ENCODE measurements around the gene STX12.
"Not testable (repeated sequence)": the region's sequence is repeated elsewhere in the genome, so short reads cannot be mapped to it uniquely, and the experiment has no call there.

Gene STX12

DNA sequence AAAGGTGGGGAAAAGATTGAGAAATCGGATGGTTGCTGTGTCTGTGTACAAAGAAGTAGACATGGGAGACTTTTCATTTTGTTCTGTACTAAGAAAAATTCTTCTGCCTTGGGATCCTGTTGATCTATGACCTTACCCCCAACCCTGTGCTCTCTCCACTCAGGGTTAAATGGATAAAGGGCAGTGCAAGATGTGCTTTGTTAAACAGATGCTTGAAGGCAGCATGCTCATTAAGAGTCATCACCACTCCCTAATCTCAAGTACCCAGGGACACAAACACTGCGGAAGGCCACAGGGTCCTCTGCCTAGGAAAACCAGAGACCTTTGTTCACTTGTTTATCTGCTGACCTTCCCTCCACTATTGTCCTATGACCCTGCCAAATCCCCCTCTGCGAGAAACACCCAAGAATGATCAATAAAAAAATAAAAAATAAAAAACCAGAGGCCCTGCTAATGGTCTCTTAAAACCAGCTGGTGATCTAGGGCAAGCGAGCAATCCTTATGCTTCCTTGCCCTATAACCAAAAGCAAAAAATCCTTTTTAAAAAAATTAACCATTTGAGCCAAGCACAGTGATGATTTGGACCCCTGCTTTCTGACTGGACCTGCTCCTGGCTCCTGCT, 56.4 kb downstream of the STX12 start:
- not testable (repeated sequence) for DNase-seq (ENCODE audit: low read depth, low spot score)

DNA sequence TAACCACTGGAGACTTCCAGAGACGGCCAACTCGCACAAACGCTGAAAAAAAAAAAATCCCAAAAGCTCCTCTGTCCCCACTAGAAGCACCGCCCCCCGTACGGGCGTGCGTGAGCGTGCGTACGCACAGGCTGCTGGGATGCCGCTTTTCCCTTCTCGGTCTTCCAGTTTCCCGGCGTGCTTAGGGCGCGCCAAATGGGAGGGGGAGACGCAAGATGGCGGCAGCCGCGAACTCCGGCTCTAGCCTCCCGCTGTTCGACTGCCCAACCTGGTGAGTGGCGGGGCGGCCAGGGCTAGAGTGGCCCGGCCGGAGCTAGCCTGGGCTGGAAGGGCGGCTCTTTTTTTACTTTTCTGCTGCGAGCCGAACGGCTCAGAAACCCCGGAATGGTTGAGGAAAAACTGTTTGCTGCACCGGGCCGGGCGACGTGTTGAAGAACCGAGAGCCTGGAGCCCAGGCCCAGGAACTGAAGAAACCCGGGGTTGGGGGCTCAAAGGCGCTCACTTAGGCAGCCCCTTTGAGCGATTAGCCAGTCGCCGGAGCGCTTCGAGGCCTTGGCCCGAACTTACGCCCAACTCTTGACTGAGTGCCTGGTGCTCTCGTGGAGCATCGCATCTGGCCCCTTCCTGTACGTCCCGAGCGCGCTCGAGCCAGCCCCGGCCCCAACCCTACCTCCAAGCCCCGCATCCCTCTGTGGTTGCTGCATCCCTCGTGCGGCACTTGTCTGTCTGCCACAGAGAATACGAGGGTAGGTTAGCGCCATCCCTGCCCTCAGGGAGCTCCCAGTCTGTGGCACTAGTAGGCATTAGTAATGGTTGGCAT, 57.8 kb downstream of the STX12 start, which contains the start of gene PPP1R8:
PPP1R8 (plus strand) TSS at position 162 of the 820 bp plus-strand sequence; CDS start at position 216, 54 bp downstream.
- peak; percentile 98 for DNase-seq (ENCODE audit: low read depth, low spot score)

GRCh38 chr1:27831568-27832410, 58.8 kb downstream of the STX12 start:
- DNase-seq (ENCODE audit: low read depth, low spot score), result peak; percentile 5

- DNase-seq (ENCODE audit: low read depth, low spot score), result no peak
These were observed 59.7 kb downstream of the STX12 start for GRCh38 chr1:27832762-27833161.

GRCh38 chr1:27833470-27833869, 60.5 kb downstream of the STX12 start:
- no peak for DNase-seq (ENCODE audit: low read depth, low spot score)

GRCh38 chr1:27835046-27835445, 62.0 kb downstream of the STX12 start:
- no peak for DNase-seq (ENCODE audit: low read depth, low spot score)

DNA sequence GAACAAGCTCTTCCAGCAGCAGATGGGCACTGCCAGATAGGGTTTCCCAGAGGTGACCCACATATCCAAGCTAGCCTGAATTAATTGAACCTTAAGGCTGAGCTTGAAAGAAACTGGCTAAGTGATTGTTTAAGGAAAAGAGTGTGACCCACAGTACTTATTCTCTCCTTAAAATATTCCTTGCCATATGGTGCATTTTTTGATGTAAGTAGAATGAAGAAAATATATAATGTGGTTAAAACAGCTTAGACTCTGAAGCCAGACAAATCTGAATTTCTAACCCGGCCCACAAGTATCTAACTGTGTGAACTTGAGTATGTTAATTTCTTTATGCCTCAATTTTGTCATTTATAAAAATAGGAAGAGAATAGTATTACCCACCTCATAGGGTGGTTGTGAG, 62.5 kb downstream of the STX12 start:
- no peak for DNase-seq (ENCODE audit: low read depth, low spot score)

DNA sequence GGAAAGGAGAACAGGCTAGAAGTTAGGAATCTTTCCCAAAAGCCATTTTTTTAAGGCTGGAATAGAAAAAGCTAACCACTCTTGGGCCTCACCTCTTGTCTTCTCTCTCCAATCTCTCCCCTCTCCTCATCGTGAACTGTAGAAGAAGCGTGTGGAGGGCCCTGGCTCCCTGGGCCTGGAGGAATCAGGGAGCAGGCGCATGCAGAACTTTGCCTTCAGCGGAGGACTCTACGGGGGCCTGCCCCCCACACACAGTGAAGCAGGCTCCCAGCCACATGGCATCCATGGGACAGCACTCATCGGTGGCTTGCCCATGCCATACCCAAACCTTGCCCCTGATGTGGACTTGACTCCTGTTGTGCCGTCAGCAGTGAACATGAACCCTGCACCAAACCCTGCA, 76.9 kb downstream of the STX12 start:
- DNase-seq (ENCODE audit: low read depth, low spot score), result no peak

- no peak for DNase-seq (ENCODE audit: low read depth, low spot score)
These were observed 82.1 kb downstream of the STX12 start for GRCh38 chr1:27855085-27855484.

GRCh38 chr1:27856561-27857343, 83.7 kb downstream of the STX12 start:
- no peak for DNase-seq (ENCODE audit: low read depth, low spot score)

GRCh38 chr1:27857552-27857951, 84.5 kb downstream of the STX12 start:
- DNase-seq (ENCODE audit: low read depth, low spot score), result not testable (repeated sequence)

GRCh38 chr1:27858072-27858948, 85.3 kb downstream of the STX12 start:
- DNase-seq (ENCODE audit: low read depth, low spot score), result peak; percentile 88

DNA sequence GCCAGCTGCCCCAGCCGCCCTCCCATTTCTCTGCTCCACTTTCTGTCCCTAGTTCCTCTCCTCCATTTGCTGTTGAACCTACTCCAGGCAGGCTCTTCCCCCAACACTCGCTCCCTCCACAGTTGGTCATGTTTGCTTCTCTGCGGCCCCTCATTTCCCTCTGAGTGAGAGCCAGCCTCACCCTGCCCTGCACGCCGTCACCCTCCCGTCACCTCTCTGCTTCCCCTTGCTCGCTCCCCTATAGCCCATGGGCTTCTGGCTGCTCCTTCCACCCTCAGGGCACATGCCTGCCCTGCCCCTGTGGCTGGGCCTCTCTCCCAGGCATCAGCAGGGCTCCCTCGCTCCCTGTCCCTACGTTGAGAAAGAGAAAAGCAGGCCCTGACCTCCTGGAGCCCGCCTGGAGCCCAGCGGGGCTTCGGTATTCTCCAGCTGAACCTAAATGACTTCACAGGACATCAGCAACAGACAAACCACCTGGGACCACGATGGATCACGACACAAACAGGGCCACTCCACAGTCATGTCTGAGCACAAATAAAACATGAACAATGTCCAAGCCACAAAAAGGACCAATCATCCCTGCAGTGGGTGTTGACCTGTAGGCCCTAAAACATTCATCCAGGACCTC, 86.0 kb downstream of the STX12 start:
- peak; percentile 64 for DNase-seq (ENCODE audit: low read depth, low spot score)

DNA sequence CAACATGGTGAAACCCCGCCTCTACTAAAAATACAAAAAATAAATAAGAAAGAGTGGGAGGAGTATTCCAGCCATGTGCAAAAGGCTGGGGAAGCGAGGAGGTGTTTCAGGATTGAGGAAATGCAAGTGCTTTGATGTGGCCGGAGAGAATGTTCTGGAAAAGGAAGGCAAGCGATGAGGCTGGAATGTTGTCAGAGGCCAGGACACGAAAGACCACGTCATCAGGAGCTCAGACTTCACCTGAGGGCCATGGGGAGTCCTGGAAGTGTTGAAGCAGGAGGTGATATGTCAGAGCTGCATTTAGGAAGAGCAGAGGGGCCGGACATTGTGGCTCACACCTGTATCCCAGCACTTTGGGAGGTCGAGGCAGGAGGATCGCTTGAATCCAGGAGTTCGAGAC, 88.4 kb downstream of the STX12 start:
- no peak for DNase-seq (ENCODE audit: low read depth, low spot score)

- DNase-seq (ENCODE audit: low read depth, low spot score), result no peak
These were observed 89.0 kb downstream of the STX12 start for GRCh38 chr1:27862004-27862403.

GRCh38 chr1:27862671-27863537, 89.9 kb downstream of the STX12 start:
- DNase-seq (ENCODE audit: low read depth, low spot score), result no peak

GRCh38 chr1:27863538-27863915, 90.5 kb downstream of the STX12 start:
- DNase-seq (ENCODE audit: low read depth, low spot score), result no peak

- DNase-seq (ENCODE audit: low read depth, low spot score), result peak; percentile 64
These were observed 91.4 kb downstream of the STX12 start for GRCh38 chr1:27864264-27864895.
